Fibroblast of peridontal ligament (primary cell): ENCODE data around the gene TTC17.
"Not testable (repeated sequence)": the region's sequence is repeated elsewhere in the genome, so short reads cannot be mapped to it uniquely, and the experiment has no call there.

Experiments
- DNase-seq: peaks from one replicate; pipeline ENCODE4 v3.0.0-alpha.2; 2010; ENCODE audit errors: extremely low read depth

Gene TTC17

DNA sequence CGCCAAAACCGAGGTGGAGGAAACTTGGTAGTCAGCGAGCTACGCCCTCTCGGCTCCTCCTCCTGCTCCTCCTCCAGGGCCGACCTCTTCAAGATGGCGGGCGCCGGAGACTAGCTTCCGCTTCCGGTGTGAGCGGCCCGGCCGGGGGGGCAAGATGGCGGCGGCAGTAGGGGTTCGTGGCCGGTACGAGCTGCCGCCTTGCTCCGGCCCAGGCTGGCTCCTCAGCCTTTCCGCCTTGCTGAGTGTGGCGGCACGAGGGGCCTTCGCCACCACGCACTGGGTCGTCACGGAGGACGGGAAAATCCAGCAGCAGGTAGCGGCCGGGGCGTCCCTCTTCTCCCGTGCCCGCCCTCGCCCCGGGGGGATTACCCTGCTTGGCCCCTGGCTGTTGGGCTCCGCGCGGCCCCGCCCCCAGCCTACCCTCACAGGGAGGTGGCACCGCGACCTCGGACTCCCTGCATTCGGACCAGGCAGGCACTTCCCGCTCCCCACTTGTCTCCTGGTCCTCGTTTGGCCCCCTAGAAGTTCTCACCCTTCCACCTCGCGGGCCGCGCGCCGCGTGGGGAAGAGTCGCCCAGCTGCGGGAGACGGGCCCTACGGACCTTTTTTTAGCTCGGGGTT, at the start of gene TTC17:
Gene TTC17 (plus strand): TSS at position 120 of the 621 bp plus-strand sequence. CDS start 35 bp downstream, at position 155.
- DNase-seq: peak; percentile 84

DNA sequence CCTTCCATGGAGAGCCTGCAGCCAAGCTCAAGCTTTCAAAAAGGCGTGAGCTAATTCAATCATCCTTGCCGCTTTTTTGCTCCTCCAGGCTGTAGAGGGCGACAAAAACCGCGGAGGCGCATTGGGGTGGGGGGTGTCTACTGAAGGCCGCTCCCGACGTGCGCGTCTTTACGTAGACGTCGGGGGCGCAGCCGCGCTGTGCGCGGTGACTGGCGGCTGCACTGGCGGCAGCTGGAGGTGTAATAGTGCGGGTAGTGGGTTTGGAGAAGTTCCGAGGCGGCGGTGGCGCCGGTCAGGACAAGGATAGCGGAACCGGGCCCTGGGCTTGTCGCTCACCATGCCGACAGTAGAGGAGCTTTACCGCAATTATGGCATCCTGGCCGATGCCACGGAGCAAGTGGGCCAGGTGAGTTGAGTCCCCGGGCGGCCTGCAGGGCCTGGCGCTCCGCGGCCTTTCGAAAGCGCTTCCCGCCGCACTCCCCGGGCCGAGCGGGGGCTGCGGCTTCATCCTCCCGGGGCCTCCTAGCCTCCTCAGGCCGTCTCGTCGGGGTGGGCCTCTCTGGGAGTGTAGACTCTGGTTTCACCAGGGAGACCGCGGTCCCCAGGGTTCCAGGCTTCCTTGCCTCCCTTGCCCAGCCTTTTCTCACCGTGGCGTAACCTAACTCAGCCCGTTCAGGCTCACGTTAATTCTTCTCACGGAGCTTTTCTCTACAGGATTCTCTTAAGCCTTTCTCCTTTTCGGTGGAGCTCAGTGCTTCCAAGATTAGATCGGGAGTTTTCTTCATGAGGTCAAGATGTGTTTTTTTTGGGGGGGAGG, 46.7 kb upstream of the TTC17 start, which contains the start of gene API5:
Gene API5 (plus strand): TSS at position 206 of the 817 bp plus-strand sequence. CDS start 132 bp downstream, at position 338.
- DNase-seq: peak; percentile 91

DNA sequence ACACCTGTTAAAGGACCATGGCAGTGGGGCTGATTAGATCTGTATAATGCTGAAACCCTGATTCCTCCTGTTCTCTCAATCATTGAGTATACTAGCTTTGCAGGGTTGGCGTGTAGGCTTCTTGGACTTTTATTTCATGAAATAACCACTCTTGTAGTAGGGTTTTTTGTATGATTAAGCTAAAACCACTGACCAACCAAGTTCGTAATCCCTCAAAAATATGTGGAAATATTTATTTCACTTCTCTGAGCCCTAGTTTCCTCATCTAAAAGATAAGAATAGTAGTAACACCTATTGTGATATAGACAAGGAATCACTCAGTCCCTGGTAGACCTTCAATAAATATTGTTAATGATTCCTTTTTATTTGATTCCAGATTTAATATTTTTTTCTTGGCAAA, 42.8 kb upstream of the TTC17 start:
- DNase-seq: no peak

DNA sequence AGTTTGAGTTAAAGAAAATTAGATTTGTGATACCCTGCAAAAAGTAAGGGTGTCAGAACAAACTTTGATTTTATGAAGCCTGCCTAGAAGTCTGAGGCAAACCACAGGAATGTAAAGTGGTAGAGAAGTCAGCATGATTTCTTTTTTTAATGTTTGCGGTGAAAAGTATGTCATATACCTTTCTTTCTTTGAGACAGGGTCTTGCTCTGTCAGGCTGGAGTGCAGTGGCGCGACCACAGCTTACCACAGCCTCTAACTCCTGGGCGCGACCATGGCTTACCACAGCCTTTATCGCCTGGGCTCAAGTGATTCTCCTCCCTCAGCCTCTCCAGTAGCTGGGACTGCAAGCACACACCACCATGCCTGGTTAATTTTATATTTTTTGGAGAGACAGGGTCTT, 42.3 kb upstream of the TTC17 start:
- DNase-seq: peak; percentile 19

DNA sequence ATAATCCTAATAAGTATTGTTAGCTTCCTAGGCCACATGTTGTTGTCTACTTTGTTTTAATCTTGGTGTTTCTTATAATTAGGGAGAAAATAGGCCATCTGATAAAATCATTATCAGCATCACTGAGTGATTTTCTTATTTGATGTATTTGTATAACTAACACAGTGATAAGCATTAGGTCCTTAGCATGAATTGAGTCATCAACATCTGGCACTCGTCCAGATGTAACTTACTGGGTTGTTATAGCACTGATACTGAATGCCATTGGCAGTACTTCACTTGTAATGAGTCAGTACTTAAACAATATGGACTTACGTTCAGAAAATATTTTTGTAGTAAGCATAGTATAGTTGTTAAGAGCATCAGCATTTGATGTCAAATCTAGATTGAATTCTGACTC, 30.7 kb upstream of the TTC17 start:
- peak; percentile 86 for DNase-seq

- DNase-seq: no peak
These were observed 30.2 kb upstream of the TTC17 start for GRCh38 chr11:43328482-43328881.

- DNase-seq: no peak
These were observed 17.6 kb upstream of the TTC17 start for GRCh38 chr11:43341159-43341558.

- DNase-seq: not testable (repeated sequence)
These were observed 7.3 kb upstream of the TTC17 start for GRCh38 chr11:43351426-43351825.

GRCh38 chr11:43354311-43354710, 4.4 kb upstream of the TTC17 start:
- no peak for DNase-seq

DNA sequence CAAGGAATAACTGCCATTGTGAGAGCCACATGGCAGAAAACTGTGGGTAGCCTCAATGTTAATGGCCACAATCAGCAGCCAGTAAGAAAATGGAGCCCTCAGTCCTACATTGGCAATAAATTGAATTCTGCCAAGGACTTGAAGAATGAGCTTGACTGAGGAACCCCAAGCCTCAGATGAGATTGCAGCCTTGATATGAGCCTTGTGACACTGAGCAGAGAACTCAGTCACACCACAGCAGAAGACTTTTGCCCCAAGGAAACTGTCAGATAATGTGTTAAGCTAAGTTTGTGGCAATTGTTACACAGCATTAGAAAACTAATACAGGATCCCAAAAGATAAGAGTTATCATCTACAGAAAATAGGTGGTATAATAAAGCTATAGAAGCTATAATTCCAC, 2.4 kb upstream of the TTC17 start:
- DNase-seq: no peak

- peak; percentile 23 for DNase-seq
These were observed 380 bp upstream of the TTC17 start for GRCh38 chr11:43358279-43358800.

DNA sequence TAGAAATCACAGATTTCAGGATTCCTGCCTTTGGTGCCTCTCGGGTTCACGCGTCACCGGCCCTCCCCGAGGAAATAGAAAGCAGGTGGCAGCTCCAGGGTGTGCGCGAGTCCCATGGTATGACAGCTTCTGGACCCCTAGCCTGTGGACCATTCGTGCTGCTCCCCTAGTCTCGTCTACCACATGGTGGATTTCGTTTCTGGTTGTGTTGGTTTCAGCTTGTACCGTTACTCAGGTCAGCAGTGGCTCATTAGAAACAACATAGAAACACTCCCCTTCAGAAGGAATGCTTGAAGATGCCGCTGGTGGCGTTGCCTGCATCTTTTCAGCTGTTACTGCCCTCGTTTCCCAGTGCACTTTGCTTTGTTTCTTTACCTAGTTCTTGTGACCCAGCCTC, 700 bp downstream of the TTC17 start:
- peak; percentile 36 for DNase-seq

DNA sequence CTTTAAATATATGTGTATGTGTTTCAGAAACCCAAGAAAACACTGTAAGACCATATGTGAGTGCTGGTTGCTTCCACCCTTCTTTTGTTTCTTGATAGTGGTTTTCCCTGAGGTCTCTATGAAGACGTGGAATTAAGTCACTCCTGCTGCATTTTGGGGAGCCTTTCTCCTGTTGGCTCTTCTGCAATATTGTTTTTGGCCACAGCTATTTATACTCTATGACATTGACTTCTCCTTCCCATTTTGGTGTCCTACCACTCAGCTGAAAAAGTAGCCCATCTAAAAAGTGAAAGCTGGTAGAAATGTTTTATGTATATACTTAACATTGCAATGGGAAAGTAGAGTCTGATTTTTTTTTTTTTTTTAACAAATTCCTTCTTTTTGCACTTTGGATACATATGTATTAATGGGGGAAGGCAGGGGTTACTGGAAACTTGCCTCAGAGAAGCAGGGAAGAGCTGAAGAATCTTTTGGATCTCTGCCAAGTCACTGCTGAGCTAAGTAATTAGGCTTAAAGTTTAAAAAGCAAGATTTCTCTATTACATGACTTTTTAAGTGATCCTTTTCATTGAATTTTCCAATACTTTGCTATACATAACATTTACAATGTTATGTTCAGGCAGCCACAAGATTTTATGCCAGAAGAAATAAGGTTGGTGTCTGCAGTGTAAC, 1.8 kb downstream of the TTC17 start:
- DNase-seq: peak; percentile 55

DNA sequence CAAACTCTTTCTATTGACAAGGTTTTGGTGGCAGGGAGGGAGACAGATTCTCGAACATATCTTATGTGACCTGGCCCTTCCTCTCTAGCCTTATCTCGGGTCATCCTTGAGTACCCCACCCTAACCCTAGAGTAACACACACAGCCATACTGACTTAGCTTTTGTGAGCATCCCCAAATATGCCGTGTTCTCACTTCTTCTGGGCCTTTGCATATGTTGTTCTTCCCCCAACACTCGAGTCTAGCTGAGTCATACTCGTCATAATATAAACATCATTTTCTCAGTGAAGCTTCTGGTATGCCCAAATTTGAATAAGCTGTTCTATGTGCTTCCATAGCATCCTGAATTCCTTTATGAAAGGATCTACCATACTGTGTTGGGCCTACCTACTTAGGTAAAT, 8.0 kb downstream of the TTC17 start:
- DNase-seq: peak; percentile 57

- no peak for DNase-seq
These were observed 8.9 kb downstream of the TTC17 start for GRCh38 chr11:43367382-43368178.

DNA sequence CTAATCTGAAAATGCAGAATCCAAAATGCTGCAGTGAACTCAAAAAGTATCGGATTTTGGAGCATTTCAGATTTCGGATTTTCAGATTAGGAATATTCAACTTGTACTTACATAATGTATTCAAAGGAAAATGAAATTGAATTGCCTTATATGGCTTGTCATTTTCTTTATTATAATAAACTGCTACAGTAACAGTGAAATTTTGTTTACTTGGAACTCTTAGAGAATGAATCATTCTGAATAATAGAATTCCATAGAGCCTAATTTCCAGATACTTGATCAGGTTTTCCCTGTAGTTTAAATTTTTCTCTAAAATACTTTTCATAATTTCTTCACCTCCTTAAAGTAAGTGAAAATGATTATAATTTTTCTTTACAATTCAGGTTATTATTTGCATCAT, 17.3 kb downstream of the TTC17 start:
- peak; percentile 4 for DNase-seq

- DNase-seq: peak; percentile 70
These were observed 17.9 kb downstream of the TTC17 start for GRCh38 chr11:43376594-43376993.

DNA sequence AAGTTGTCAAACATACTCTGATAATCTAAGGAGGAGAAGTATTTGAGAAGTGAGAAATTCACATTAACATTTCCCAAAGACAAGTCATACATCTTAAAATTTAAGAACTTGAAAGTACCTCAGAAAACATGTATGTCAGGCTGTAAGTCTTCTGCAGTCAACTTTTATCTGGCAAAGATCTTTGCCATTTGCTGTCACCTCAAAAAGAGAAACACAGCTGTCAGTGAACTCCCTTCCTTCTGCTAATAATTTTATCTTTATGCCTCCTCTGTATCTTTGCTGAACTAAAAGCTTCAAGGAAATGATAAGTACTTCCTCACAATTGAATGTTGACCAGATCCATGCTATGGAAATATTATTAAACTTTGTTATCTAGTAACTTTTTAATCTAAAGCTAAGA, 18.7 kb downstream of the TTC17 start:
- DNase-seq: no peak

GRCh38 chr11:43378897-43379296, 20.2 kb downstream of the TTC17 start:
- DNase-seq: no peak

GRCh38 chr11:43381802-43382201, 23.1 kb downstream of the TTC17 start:
- no peak for DNase-seq

DNA sequence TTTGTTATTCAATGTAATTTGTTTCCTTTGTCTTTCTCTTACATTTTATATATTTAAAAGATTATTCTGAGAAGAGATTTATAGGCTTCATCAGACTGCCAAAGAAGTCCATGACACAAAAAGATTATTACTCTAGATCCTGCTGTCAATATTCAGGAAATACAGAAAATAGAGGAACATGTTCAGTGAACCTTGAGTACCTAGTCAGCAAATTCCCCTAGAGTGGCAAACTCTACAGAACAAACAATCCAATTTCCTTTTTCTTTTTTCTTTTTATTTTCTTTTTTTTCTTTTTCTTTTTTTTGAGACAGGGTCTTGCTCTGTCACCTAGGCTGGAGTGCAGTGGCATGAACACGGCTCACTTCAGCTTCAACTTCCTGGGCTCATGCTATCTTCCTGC, 23.9 kb downstream of the TTC17 start:
- DNase-seq: no peak

- no peak for DNase-seq
These were observed 25.7 kb downstream of the TTC17 start for GRCh38 chr11:43384393-43384792.
